DOHH2 (cell line): ENCODE data around the gene ING1.
A peak's percentile ranks its signal among the peaks of the same experiment; 100 is the strongest.

ENCODE experiments used
- H3F3A ChIP-seq: fragments of 200-600 bp; sonication (generic), shearing (Covaris generic); 2 replicates; pipeline ENCODE4 v1.6.0; 2016; ENCODE audit warnings: antibody characterized with exemption, mild to moderate bottlenecking; ENCODE audit not compliant: control insufficient read depth, insufficient read depth
- H3K27ac ChIP-seq: fragments of 200-600 bp; sonication (generic); 2 replicates; pipeline ENCODE4 v1.5.1; 2014; ENCODE audit warnings: low read depth, mild to moderate bottlenecking, low read length, moderate library complexity
- H3K27me3 ChIP-seq: fragments of 200-600 bp; sonication (generic); 2 replicates; pipeline ENCODE4 v1.6.1; 2014; ENCODE audit warnings: mild to moderate bottlenecking, low read length, mixed read lengths; ENCODE audit not compliant: control insufficient read depth
- H3K36me3 ChIP-seq: fragments of 200-600 bp; sonication (generic); 2 replicates; pipeline ENCODE4 v1.6.1; 2014; ENCODE audit warnings: mild to moderate bottlenecking, low read length, moderate library complexity, mixed read lengths; ENCODE audit not compliant: control insufficient read depth
- H3K4me1 ChIP-seq: fragments of 200-600 bp; sonication (generic); 2 replicates; pipeline ENCODE4 v1.6.1; 2014; ENCODE audit warnings: mild to moderate bottlenecking, low read length, mixed read lengths; ENCODE audit not compliant: control insufficient read depth
- H3K4me2 ChIP-seq: fragments of 200-600 bp; sonication (generic); 2 replicates; pipeline ENCODE4 v1.6.0; 2014; ENCODE audit warnings: mild to moderate bottlenecking, low read length, moderate library complexity
- H3K4me3 ChIP-seq: fragments of 200-600 bp; sonication (generic); 2 replicates; pipeline ENCODE4 v1.5.1; 2014; ENCODE audit warnings: mild to moderate bottlenecking, low read length, mixed read lengths
- H3K79me2 ChIP-seq: fragments of 200-600 bp; sonication (generic); 2 replicates; pipeline ENCODE4 v1.6.1; 2014; ENCODE audit warnings: mild to moderate bottlenecking, low read length, mixed read lengths; ENCODE audit not compliant: control insufficient read depth
- H3K9me2 ChIP-seq: fragments of 200-600 bp; sonication (generic); replicated peaks from 2 replicates; pipeline ENCODE4 v1.6.1; 2014; ENCODE audit warnings: mild to moderate bottlenecking, low read length, mixed read lengths; ENCODE audit not compliant: control insufficient read depth
- H3K9me3 ChIP-seq: fragments of 200-600 bp; sonication (generic); 2 replicates; pipeline ENCODE4 v1.6.1; 2014; ENCODE audit warnings: antibody characterized with exemption, low read length, mixed read lengths; ENCODE audit not compliant: control insufficient read depth, insufficient read depth
- H4K20me1 ChIP-seq: fragments of 200-600 bp; sonication (generic); 2 replicates; pipeline ENCODE4 v1.6.0; 2014; ENCODE audit warnings: low read depth, mild to moderate bottlenecking, antibody characterized with exemption, low read length, moderate library complexity; ENCODE audit not compliant: control insufficient read depth, insufficient read depth
- CTCF ChIP-seq: fragments of 200-600 bp; sonication (generic); IDR thresholded peaks from one replicate; pipeline ENCODE4 v1.5.1; 2014; ENCODE audit warnings: antibody characterized with exemption, mild to moderate bottlenecking, low read depth, low read length; ENCODE audit not compliant: poor library complexity, severe bottlenecking
- EZH2phosphoT487 ChIP-seq: fragments of 200-600 bp; sonication (generic); IDR thresholded peaks from 2 replicates; pipeline ENCODE4 v1.6.1; 2017; ENCODE audit warnings: borderline replicate concordance, mild to moderate bottlenecking, antibody characterized with exemption, low read length, moderate library complexity, mixed read lengths

ING1 gene

DNA sequence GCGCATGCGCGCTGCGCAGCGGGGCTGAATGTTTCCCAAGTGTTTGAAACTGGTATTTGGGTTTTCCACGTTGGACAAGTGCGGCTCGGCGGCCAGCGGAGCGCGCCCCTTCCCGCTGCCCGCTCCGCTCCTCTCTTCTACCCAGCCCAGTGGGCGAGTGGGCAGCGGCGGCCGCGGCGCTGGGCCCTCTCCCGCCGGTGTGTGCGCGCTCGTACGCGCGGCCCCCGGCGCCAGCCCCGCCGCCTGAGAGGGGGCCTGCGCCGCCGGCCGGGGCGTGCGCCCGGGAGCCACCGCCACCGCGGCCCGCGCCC is at the start of gene ING1:
TSS of gene ING1 (plus strand) at position 59 of the 311 bp plus-strand sequence. CDS start 450 bp downstream, outside the sequence.
- H3K36me3 ChIP-seq: peaks cover 10% of the 10 kb centered on the region; the same call in 1 of the 2 replicates
- TF ChIP-seq CTCF (no peak), EZH2phosphoT487 (no peak)
- H3K79me2 ChIP-seq: peaks cover 44% of the 10 kb centered on the region
- peak within 1 kb of the TSS; percentile 99 for H3K27ac ChIP-seq
- H3K4me2 ChIP-seq: peak within 1 kb of the TSS; percentile 99
- H3K4me1 ChIP-seq: peaks cover 29% of the 10 kb centered on the region
- H3F3A ChIP-seq: peaks cover 12% of the 10 kb centered on the region
- H3K9me3 ChIP-seq: no peaks in the 10 kb centered on the region
- no peaks in the 10 kb centered on the region for H3K9me2 ChIP-seq
- H4K20me1 ChIP-seq: peaks cover 21% of the 10 kb centered on the region
- peak within 1 kb of the TSS; percentile 97 for H3K4me3 ChIP-seq
- H3K27me3 ChIP-seq: no peaks in the 10 kb centered on the region

- H3K36me3 ChIP-seq: peaks cover 90% of the 10 kb centered on the region
- H3K4me2 ChIP-seq: no peak overlapping the region
- H3K4me3 ChIP-seq: no peak overlapping the region
- no peaks in the 10 kb centered on the region for H3K27me3 ChIP-seq
- no peaks in the 10 kb centered on the region for H3K9me2 ChIP-seq
- no peaks in the 10 kb centered on the region; the same call in 1 of the 2 replicates for H3K4me1 ChIP-seq
- no peaks in the 10 kb centered on the region for H4K20me1 ChIP-seq
- H3K9me3 ChIP-seq: no peaks in the 10 kb centered on the region
- TF ChIP-seq CTCF: no peak
- TF ChIP-seq EZH2phosphoT487: no peak
- H3K27ac ChIP-seq: no peak overlapping the region
- H3K79me2 ChIP-seq: no peaks in the 10 kb centered on the region; the same call in 1 of the 2 replicates
- H3F3A ChIP-seq: no peaks in the 10 kb centered on the region
Observed at GRCh38 chr13:110664041-110664440, 49.5 kb upstream of the ING1 start.

- no peaks in the 10 kb centered on the region for H3K27me3 ChIP-seq
- H4K20me1 ChIP-seq: no peaks in the 10 kb centered on the region
- H3K9me3 ChIP-seq: no peaks in the 10 kb centered on the region
- no peak overlapping the region for H3K27ac ChIP-seq
- H3K4me2 ChIP-seq: no peak overlapping the region
- H3K4me3 ChIP-seq: no peak overlapping the region
- TF ChIP-seq CTCF (no peak), EZH2phosphoT487 (no peak)
- no peaks in the 10 kb centered on the region for H3F3A ChIP-seq
- H3K36me3 ChIP-seq: peaks cover 86% of the 10 kb centered on the region
- H3K79me2 ChIP-seq: no peaks in the 10 kb centered on the region
- no peaks in the 10 kb centered on the region for H3K4me1 ChIP-seq
- H3K9me2 ChIP-seq: no peaks in the 10 kb centered on the region
Observed at GRCh38 chr13:110664673-110665072, 48.8 kb upstream of the ING1 start.
